Panc1 (cell line): ENCODE results near the gene C17orf100. TPM values are rescaled to one million over a fixed set of nuclear protein-coding genes. Genes with fewer than 3 reads are reported as not detected.

Source experiments
- ATAC-seq: fragments of 200-7000 bp; cut with Tn5 transposase; 2 replicates; pipeline ENCODE4 v1.9.1; 2020; ENCODE audit warnings: mild to moderate bottlenecking, moderate library complexity
- BruUV-seq: library from RNA; stranded (reverse); fragments of 400-500 nt; replicated peaks from 2 replicates; lab custom pipeline; 2021; lab: Mats Ljungman, UMichigan
- CTCF ChIA-PET: fragments of 300-600 bp; sonication (Branson Sonifier 250); formaldehyde crosslinking; loops from one replicate; lab custom pipeline; 2022; ENCODE audit warnings: antibody characterized with exemption; lab: Charles Lee
- POLR2A ChIA-PET: fragments of 300-600 bp; sonication (Branson Sonifier 250); formaldehyde crosslinking; loops from one replicate; lab custom pipeline; 2022; ENCODE audit warnings: antibody characterized with exemption; lab: Charles Lee
- DNase-seq: peaks from one replicate; pipeline ENCODE4 v3.0.0-alpha.2; 2010; ENCODE audit warnings: low read depth, low spot score
- H3K27ac ChIP-seq: 2 replicates; pipeline ENCODE4 v1.5.1; 2011; ENCODE audit warnings: mild to moderate bottlenecking, low read length, inconsistent platforms
- H3K27me3 ChIP-seq: fragments of 200-500 bp; sonication (Bioruptor generic); 2 replicates; pipeline ENCODE4 v1.6.0; 2014; ENCODE audit warnings: low read length, inconsistent platforms; ENCODE audit not compliant: control insufficient read depth, insufficient read depth
- H3K36me3 ChIP-seq: fragments of 200-500 bp; sonication (Bioruptor generic); 2 replicates; pipeline ENCODE4 v1.5.1; 2014; ENCODE audit warnings: inconsistent platforms, mild to moderate bottlenecking, low read length, moderate library complexity; ENCODE audit not compliant: control insufficient read depth, insufficient read depth
- H3K4me1 ChIP-seq: 2 replicates; pipeline ENCODE4 v1.5.1; 2011; ENCODE audit warnings: inconsistent platforms, mild to moderate bottlenecking, low read length, moderate library complexity; ENCODE audit not compliant: control insufficient read depth, insufficient read depth
- H3K4me3 ChIP-seq, 2 experiments: 2 replicates each; pipeline ENCODE4 v1.5.1; 2011 to 2012; ENCODE audit warnings: low read depth in 2 of 2, low read length in 2 of 2, mild to moderate bottlenecking in 2 of 2, inconsistent platforms in 1 of 2, moderate library complexity in 1 of 2
- H3K9me3 ChIP-seq: fragments of 200-500 bp; sonication (Bioruptor generic); 2 replicates; pipeline ENCODE4 v1.5.1; 2014; ENCODE audit warnings: low read depth, mild to moderate bottlenecking, inconsistent platforms, low read length, moderate library complexity; ENCODE audit not compliant: control insufficient read depth, insufficient read depth
- POLR2AphosphoS5 ChIP-seq: IDR thresholded peaks from 2 replicates; pipeline ENCODE4 v1.6.1; 2012; ENCODE audit warnings: mild to moderate bottlenecking, low read depth, low read length, moderate library complexity
- SIN3A ChIP-seq: IDR thresholded peaks from 2 replicates; pipeline ENCODE4 v1.6.1; 2012; ENCODE audit warnings: low read depth, mild to moderate bottlenecking, low read length, moderate library complexity, borderline replicate concordance; ENCODE audit not compliant: insufficient read depth
- TCF7L2 ChIP-seq: IDR thresholded peaks from 2 replicates; pipeline ENCODE4 v1.6.1; 2011; ENCODE audit warnings: mild to moderate bottlenecking, low read depth, low read length, inconsistent platforms
- in situ Hi-C: cut with HindIII; loops from 2 replicates; pipeline ENCODE4 v1.10.0; 2016; ENCODE audit warnings: low sequenced_read_pairs, low pct_unique_long_range_greater_than_20kb
- intact Hi-C: fragments of 100-400 bp; cut with micrococcal nuclease; formaldehyde crosslinking; loops from one replicate; pipeline ENCODE4 v1.10.0; 2022; ENCODE audit not compliant: unreplicated experiment
- total RNA-seq: library from RNA; stranded (reverse); gene quantifications from one replicate; pipeline ENCODE4 v1.2.1, GENCODE V29; 2021; ENCODE audit not compliant: unreplicated experiment
- TF ChIP-seq, protein P1 (sequence below), 2 experiments: IDR thresholded peaks; 2 replicates each; pipeline ENCODE4 v1.6.1; 2011 to 2012; ENCODE audit warnings: low read depth in 2 of 2, control low read depth in 1 of 2, low read length in 1 of 2, mild to moderate bottlenecking in 1 of 2, moderate library complexity in 1 of 2; ENCODE audit not compliant: insufficient read depth in 1 of 2
- TF ChIP-seq, protein P2 (sequence below): fragments of 450-650 bp; IDR thresholded peaks from 2 replicates; pipeline ENCODE4 v1.5.1; 2017; ENCODE audit warnings: mild to moderate bottlenecking

C17orf100 gene
- total RNA-seq, 1 experiment from 2014 or later: 2.8 TPM

- ChIA-PET POLR2A (no interaction called here), CTCF (no interaction called here)
- DNase-seq (no peak), ATAC-seq (no peak)
- peaks cover 27% of the 10 kb centered on the region for H3K36me3 ChIP-seq
- intact Hi-C loops: no loop called here
- no TSS peak for BruUV-seq
- no peaks in the 10 kb centered on the region for H3K4me1 ChIP-seq
- in situ Hi-C loops: no loop called here
- H3K27ac ChIP-seq: no peak overlapping the region
- H3K9me3 ChIP-seq: no peaks in the 10 kb centered on the region
- no peak overlapping the region for H3K4me3 ChIP-seq
- H3K27me3 ChIP-seq: no peaks in the 10 kb centered on the region
- no peak for TF ChIP-seq SIN3A
- TF ChIP-seq, protein P1, sequence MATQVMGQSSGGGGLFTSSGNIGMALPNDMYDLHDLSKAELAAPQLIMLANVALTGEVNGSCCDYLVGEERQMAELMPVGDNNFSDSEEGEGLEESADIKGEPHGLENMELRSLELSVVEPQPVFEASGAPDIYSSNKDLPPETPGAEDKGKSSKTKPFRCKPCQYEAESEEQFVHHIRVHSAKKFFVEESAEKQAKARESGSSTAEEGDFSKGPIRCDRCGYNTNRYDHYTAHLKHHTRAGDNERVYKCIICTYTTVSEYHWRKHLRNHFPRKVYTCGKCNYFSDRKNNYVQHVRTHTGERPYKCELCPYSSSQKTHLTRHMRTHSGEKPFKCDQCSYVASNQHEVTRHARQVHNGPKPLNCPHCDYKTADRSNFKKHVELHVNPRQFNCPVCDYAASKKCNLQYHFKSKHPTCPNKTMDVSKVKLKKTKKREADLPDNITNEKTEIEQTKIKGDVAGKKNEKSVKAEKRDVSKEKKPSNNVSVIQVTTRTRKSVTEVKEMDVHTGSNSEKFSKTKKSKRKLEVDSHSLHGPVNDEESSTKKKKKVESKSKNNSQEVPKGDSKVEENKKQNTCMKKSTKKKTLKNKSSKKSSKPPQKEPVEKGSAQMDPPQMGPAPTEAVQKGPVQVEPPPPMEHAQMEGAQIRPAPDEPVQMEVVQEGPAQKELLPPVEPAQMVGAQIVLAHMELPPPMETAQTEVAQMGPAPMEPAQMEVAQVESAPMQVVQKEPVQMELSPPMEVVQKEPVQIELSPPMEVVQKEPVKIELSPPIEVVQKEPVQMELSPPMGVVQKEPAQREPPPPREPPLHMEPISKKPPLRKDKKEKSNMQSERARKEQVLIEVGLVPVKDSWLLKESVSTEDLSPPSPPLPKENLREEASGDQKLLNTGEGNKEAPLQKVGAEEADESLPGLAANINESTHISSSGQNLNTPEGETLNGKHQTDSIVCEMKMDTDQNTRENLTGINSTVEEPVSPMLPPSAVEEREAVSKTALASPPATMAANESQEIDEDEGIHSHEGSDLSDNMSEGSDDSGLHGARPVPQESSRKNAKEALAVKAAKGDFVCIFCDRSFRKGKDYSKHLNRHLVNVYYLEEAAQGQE (IDR thresholded peaks at IDR 0.05; ENCODE audit: insufficient read depth in 1 of 2, low read depth in 2 of 2, low read length in 1 of 2): no peak
- TF ChIP-seq, protein P2, sequence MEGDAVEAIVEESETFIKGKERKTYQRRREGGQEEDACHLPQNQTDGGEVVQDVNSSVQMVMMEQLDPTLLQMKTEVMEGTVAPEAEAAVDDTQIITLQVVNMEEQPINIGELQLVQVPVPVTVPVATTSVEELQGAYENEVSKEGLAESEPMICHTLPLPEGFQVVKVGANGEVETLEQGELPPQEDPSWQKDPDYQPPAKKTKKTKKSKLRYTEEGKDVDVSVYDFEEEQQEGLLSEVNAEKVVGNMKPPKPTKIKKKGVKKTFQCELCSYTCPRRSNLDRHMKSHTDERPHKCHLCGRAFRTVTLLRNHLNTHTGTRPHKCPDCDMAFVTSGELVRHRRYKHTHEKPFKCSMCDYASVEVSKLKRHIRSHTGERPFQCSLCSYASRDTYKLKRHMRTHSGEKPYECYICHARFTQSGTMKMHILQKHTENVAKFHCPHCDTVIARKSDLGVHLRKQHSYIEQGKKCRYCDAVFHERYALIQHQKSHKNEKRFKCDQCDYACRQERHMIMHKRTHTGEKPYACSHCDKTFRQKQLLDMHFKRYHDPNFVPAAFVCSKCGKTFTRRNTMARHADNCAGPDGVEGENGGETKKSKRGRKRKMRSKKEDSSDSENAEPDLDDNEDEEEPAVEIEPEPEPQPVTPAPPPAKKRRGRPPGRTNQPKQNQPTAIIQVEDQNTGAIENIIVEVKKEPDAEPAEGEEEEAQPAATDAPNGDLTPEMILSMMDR: no peak
- TF ChIP-seq TCF7L2: no peak
- TF ChIP-seq POLR2AphosphoS5: no peak
These were observed 21.2 kb upstream of the C17orf100 start for GRCh38 chr17:6630390-6630789.

GRCh38 chr17:6632530-6632929, 19.0 kb upstream of the C17orf100 start:
- ATAC-seq (no peak), DNase-seq (no peak)
- BruUV-seq: no TSS peak
- Histone ChIP-seq H3K9me3 (no peaks in the 10 kb centered on the region), H3K4me3 (no peak overlapping the region), H3K27ac (no peak overlapping the region), H3K36me3 (peaks cover 19% of the 10 kb centered on the region), H3K27me3 (no peaks in the 10 kb centered on the region), H3K4me1 (no peaks in the 10 kb centered on the region)
- TF ChIP-seq SIN3A (no peak), TCF7L2 (no peak), POLR2AphosphoS5 (no peak)
- TF ChIP-seq, protein P1 (IDR thresholded peaks at IDR 0.05; ENCODE audit: insufficient read depth in 1 of 2, low read depth in 2 of 2, low read length in 1 of 2): no peak
- TF ChIP-seq, protein P2: no peak
- intact Hi-C loops: no loop called here
- ChIA-PET POLR2A (no interaction called here), CTCF (no interaction called here)
- in situ Hi-C loops: no loop called here
